GM21619 (cell line): ENCODE data around the gene FAM200B.
A peak's percentile ranks its signal among the peaks of the same experiment; 100 is the strongest.

ENCODE experiments used
- ATAC-seq: cut with Tn5 transposase; IDR thresholded peaks from one replicate; pipeline ENCODE4 v1.9.1; 2021; ENCODE audit not compliant: unreplicated experiment

Gene FAM200B

DNA sequence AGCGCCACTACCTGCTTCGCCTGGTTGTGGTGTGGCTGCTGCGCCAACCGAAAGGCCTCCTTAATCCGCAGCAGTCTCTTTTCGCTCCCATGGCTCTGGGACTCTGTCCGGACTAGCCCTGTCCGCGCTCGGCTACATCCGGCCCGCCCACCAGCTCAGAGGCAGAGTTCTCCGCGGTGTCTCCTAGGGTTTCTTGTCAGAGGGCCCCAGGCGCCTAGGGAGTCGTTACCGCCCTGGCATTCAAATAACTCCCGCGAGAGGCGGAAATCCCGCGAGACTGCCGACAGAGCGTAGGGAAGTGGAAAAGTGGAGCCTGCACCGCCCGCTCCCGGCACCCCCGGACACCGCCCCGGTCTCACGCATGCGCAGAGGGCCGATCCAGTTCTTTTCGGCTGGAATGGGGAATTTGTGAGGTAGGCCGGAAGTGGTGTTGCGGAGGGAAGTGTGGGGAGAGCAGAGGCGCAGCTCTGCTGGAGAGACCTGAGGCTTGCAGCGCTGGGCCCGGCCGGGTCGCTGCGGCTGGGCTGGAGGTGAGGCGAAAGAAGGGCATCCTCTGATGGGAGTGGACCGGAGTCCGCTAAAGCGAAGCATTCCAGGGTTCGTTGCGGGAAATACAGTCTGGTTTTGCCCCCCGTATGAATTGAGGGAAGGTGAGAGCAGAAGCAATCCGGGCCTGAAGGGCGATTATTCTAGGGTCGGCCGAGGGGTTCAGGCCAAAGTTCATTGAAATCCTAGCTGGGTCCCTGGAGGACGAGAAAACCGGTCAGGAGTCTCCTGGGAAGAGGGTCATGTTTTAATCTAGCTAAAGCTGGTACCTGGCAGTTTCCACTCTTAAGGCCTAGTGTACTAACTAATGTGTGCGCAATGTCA, at the start of gene FAM200B:
FAM200B (plus strand) TSS at position 456 of the 870 bp plus-strand sequence. CDS start 5,151 bp downstream, outside the sequence.
- peak; percentile 91 for ATAC-seq

DNA sequence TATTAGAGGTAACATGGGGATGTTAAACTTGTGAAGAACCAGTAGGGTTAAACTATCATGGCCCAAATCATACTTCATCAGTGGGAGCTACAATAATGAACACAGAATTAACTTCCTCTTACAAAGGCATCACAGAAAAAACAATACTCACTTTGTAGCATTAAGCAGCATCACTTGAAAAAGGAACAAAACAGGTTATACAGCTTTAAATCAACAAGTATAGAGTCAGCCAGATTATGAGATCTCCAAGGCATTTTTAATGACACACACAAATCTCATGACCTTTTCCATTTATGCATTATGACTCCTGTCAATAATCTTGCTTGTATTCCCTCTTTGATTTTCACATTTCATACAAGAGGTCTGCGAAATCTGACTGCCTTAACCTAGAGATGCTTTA, 44.8 kb upstream of the FAM200B start:
- no peak for ATAC-seq

DNA sequence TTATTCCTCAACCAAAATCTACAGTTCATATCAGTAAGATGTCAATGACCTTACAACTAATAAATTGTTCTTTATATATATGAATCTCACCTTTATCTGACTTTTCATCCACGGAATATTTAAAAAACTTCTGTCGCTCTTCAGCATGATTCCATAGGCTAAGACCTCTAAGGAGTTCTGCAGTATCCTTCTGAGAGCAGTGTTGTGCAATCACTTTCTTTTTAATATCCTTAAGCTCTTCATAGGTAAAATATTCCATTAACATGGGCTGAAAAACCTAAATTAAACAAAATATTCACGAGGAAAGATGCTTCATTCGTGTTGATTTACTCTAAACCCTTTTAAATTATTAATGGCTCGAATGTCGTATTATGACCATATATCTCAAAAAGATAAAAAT, 43.2 kb upstream of the FAM200B start:
- no peak for ATAC-seq

- peak; percentile 46 for ATAC-seq
Measured at GRCh38 chr4:15648600-15648999, 33.0 kb upstream of the FAM200B start.

DNA sequence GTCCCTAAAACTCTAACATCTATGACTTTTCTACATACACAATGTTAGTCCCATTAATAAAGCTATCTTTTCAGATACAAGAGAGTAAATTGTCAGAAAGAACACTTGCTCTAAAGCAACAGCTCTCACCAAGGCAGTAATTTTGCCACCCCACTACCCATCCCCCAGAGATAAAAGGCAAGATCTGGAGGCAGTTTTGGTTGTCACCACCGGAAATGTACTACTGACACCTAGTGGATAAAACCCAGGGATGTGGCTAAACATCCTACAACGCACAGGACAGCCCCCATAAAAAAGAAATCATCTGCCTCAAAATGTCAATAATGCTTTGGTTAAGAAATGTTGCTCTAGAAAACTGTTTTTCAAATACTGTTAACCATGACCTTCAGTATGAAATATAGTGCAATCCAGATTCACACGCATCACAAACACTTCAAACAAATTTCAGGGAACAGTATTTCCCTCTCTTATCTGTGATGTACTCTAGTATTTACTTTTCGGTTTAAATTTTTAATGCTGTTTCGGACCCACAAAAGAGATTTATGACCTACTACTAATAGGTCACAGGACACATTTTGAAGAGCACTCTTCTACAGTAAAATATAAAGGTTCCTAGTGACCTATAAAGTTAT, 31.6 kb upstream of the FAM200B start:
- ATAC-seq: peak; percentile 35

GRCh38 chr4:15651676-15652075, 30.0 kb upstream of the FAM200B start:
- no peak for ATAC-seq

GRCh38 chr4:15652191-15652590, 29.4 kb upstream of the FAM200B start:
- no peak for ATAC-seq

DNA sequence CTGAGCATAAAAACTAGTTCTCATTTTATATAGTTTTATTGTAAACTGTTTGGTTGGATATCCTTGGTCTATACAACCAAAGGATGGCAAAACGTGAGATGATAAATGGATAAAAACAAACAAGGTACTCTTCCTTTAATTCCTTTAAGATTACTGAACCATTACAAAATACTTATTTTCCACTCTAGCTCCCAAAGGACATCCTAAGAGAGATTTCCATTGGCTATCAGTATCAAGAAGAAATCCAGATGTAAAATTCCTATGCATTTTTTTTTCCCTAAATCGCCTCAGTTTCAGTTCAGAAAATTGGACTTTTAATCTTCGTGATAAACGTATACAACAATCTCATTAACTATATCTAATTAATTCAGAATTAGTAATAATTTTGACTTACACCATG, 28.8 kb upstream of the FAM200B start:
- ATAC-seq: no peak

- no peak for ATAC-seq
Measured at GRCh38 chr4:15653420-15653819, 28.2 kb upstream of the FAM200B start.

GRCh38 chr4:15653864-15654592, 27.6 kb upstream of the FAM200B start:
- ATAC-seq: no peak

GRCh38 chr4:15654593-15655222, 26.9 kb upstream of the FAM200B start:
- peak; percentile 45 for ATAC-seq

DNA sequence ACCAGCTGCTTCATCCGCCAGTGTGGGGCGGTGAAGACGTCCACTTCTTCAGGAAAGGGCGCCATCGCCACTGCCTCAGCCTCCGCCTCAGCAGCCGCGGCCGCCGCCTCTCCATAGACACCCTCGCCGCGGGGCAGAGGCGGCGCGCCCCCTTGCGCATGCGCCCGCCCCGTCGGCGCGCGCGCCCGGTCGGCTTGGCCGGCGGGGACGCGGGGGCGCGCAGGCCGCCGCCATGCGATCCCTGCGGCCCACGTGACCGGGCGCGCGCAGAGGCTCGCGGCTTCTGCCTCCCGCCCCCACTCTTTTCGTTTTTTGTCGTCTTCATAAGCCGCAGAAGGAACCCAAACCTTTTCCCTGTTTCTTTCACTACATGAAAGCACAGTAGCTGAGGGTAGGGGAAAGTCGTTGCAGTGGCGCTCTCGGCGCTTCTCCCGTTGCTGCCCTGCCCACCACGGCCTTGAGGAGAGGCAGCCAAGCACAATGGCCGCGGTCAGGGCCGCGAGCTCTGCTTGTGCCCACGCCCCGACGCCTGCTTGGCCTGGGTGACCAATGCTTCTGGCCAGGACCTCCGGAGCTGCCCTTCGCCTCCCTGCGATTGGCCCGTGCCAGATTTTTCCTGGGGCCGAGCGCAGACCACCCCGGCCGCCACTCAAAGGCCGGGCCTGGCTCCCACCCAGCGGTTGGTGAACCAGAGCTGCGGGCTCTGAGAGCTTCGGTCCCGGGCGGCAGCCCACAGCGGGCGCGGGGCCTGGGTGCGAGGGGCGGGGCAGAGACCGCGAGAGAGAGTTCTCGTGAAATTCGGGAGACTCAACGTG, 26.2 kb upstream of the FAM200B start, which contains the start of gene FBXL5:
FBXL5 (minus strand) TSS at position 135 of the 815 bp plus-strand sequence; CDS start at position 65, 70 bp downstream.
- peak; percentile 62 for ATAC-seq

DNA sequence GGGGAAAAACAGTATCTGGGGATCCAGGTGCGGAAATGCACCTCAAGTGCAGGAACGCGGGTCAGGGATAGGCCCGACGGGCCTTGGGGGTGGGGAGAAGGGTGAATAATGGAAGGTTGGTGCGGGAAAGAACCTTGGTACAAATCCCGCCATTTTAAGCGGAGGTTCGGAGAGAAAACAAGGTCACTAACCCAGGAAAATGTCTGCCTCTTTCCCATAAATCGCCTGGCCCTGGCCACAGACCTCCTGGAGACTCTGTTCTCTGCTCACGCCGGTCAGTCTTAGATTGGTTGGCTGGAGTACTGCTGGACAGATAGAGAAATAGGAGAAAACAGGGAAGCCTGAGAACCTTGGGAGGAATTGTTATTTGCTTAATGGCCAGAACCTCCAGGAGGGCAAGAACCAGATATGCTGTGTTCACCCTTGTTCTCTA, 25.6 kb upstream of the FAM200B start:
- ATAC-seq: no peak

- no peak for ATAC-seq
Measured at GRCh38 chr4:15657366-15657765, 24.3 kb upstream of the FAM200B start.

GRCh38 chr4:15658136-15658770, 23.4 kb upstream of the FAM200B start:
- no peak for ATAC-seq

- no peak for ATAC-seq
Measured at GRCh38 chr4:15658781-15659180, 22.8 kb upstream of the FAM200B start.

DNA sequence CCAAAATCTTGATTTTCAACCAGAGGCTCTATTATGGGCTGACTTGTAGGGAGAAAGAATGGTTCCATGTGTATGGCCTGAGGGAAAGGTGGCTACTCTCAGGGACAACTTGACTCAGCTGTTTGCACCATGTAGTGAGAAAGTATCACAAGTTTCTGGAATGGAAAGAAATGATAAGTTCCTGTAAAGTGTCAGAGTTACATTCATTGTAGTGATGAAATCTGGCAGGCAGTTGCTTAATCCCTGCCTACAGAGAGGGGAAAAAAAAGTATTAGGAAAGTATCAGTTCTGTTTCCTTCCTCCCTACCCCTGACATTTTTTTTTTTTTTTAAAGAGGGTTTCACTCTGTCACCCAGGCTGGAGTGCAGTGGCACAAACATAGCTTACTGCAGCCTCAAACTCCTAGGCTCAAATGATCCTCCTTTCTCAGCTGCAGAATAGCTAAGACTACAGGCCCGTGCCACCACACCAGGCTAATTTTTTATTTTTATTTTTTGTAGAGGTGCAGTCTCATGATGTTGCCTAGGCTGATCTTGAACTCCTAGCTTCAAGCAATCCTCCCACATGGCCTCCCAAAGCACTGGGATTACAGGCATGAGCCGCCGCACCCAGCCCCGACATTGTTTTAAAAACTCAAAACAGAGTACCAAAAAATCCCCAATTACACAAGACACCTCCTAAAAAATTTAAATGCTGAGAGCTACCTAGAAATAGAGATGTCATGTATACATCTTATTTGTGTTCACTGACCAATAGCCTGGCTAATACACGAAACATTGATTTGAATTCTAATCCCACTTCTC, 21.7 kb upstream of the FAM200B start:
- no peak for ATAC-seq

- ATAC-seq: no peak
Measured at GRCh38 chr4:15665753-15666365, 15.8 kb upstream of the FAM200B start.
